ENCODE measurements around the gene IQSEC1.
"Not testable (repeated sequence)": the region's sequence is repeated elsewhere in the genome, so short reads cannot be mapped to it uniquely, and the experiment has no call there.

DNA sequence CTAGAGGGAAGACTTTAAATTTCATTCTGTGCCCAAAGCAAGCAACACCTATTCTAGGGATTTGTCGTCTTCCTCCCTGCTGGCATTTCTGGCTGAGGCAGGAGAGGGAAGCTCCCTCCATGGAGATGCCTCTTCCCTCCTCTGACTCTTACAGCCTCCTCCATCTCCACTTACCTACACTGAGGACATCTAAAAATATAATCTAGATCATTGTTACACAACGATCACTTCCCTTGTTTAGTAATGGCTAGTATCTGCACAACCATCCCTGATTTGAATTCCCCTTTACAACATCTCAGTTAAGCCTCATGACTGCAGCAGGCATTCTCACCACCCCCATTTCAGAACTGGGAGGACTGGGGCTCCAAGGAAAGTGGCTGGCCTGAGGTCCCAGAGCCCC is 219.4 kb downstream of the IQSEC1 start:
- TF ChIP-seq, protein P1, sequence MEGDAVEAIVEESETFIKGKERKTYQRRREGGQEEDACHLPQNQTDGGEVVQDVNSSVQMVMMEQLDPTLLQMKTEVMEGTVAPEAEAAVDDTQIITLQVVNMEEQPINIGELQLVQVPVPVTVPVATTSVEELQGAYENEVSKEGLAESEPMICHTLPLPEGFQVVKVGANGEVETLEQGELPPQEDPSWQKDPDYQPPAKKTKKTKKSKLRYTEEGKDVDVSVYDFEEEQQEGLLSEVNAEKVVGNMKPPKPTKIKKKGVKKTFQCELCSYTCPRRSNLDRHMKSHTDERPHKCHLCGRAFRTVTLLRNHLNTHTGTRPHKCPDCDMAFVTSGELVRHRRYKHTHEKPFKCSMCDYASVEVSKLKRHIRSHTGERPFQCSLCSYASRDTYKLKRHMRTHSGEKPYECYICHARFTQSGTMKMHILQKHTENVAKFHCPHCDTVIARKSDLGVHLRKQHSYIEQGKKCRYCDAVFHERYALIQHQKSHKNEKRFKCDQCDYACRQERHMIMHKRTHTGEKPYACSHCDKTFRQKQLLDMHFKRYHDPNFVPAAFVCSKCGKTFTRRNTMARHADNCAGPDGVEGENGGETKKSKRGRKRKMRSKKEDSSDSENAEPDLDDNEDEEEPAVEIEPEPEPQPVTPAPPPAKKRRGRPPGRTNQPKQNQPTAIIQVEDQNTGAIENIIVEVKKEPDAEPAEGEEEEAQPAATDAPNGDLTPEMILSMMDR (IDR thresholded peaks at IDR 0.05; ENCODE audit: insufficient read depth, low read length, poor library complexity, severe bottlenecking): not testable (repeated sequence)
- TF ChIP-seq EZH2phosphoT487 (conservative IDR thresholded peaks at IDR 0.05; ENCODE audit: low read length): not testable (repeated sequence)
